Neural progenitor cell (in vitro differentiated cells): ENCODE results near the gene SVOP.

Experiments
- EZH2 ChIP-seq: fragments of 200-600 bp; sonication (generic); IDR thresholded peaks from 2 replicates; pipeline ENCODE4 v1.6.1; 2017; ENCODE audit warnings: antibody characterized with exemption, mild to moderate bottlenecking, moderate library complexity
- TF ChIP-seq, protein P1 (sequence below): fragments of 200-600 bp; sonication (generic); IDR thresholded peaks from 2 replicates; pipeline ENCODE4 v1.5.1; 2017; ENCODE audit warnings: antibody characterized with exemption, mild to moderate bottlenecking

DNA sequence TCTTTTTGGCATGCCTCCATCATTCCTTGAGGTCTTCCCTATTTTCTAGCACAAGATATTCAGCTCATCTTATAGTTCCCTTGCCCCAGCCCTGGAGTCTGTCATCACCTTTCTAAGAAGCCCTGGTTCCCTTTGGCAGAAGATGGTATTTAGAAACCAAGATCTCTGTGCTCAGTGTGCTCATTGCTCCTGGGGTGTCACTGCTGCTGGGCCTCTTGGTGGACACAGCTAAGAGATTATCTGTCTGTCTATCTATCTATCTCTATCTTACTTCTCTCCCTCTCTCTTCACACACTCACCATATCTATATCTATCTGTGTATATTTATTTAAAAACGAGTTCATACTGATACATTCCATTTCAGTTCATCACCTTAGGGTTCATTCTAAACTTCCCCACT lies 73.8 kb downstream of the SVOP start:
- TF ChIP-seq, protein P1, sequence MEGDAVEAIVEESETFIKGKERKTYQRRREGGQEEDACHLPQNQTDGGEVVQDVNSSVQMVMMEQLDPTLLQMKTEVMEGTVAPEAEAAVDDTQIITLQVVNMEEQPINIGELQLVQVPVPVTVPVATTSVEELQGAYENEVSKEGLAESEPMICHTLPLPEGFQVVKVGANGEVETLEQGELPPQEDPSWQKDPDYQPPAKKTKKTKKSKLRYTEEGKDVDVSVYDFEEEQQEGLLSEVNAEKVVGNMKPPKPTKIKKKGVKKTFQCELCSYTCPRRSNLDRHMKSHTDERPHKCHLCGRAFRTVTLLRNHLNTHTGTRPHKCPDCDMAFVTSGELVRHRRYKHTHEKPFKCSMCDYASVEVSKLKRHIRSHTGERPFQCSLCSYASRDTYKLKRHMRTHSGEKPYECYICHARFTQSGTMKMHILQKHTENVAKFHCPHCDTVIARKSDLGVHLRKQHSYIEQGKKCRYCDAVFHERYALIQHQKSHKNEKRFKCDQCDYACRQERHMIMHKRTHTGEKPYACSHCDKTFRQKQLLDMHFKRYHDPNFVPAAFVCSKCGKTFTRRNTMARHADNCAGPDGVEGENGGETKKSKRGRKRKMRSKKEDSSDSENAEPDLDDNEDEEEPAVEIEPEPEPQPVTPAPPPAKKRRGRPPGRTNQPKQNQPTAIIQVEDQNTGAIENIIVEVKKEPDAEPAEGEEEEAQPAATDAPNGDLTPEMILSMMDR, result no peak
- TF ChIP-seq EZH2, result no peak
